Measurements from ENCODE around the gene NFIC.

GRCh38 chr19:3351702-3352447, 14.5 kb upstream of the NFIC start:
- TF ChIP-seq, protein P1, sequence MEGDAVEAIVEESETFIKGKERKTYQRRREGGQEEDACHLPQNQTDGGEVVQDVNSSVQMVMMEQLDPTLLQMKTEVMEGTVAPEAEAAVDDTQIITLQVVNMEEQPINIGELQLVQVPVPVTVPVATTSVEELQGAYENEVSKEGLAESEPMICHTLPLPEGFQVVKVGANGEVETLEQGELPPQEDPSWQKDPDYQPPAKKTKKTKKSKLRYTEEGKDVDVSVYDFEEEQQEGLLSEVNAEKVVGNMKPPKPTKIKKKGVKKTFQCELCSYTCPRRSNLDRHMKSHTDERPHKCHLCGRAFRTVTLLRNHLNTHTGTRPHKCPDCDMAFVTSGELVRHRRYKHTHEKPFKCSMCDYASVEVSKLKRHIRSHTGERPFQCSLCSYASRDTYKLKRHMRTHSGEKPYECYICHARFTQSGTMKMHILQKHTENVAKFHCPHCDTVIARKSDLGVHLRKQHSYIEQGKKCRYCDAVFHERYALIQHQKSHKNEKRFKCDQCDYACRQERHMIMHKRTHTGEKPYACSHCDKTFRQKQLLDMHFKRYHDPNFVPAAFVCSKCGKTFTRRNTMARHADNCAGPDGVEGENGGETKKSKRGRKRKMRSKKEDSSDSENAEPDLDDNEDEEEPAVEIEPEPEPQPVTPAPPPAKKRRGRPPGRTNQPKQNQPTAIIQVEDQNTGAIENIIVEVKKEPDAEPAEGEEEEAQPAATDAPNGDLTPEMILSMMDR (IDR thresholded peaks at IDR 0.05; ENCODE audit: poor library complexity) = no peak
- TF ChIP-seq EZH2phosphoT487 (IDR thresholded peaks at IDR 0.05; ENCODE audit: low read depth, severe bottlenecking, unreplicated experiment) = no peak
- TF ChIP-seq EZH2 (IDR thresholded peaks at IDR 0.05; ENCODE audit: borderline replicate concordance) = no peak
